ENCODE measurements around the gene NSMF.

Gene NSMF

DNA sequence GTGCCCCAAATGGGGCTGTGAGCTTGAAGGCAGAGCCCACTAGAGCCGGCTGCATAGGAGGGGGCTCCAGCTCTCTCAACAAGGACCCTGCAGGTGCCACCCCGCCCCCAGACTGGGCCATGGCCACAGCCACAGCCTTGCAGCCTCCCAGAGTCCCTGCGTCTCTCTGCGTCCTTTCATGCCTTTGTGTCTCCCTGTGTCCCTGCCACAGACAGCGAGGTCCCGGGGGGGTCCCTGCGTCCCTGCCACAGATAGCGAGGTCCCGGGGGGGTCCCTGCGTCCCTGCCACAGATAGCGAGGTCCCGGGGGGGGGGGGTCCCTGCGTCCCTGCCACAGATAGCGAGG lies 29.6 kb downstream of the NSMF start:
- POLR2A ChIA-PET: interaction anchor here (0.6 kb wide), 1 partner anchor 121 kb away, joined by 4 read pairs; no protein-coding TSS in a partner anchor

DNA sequence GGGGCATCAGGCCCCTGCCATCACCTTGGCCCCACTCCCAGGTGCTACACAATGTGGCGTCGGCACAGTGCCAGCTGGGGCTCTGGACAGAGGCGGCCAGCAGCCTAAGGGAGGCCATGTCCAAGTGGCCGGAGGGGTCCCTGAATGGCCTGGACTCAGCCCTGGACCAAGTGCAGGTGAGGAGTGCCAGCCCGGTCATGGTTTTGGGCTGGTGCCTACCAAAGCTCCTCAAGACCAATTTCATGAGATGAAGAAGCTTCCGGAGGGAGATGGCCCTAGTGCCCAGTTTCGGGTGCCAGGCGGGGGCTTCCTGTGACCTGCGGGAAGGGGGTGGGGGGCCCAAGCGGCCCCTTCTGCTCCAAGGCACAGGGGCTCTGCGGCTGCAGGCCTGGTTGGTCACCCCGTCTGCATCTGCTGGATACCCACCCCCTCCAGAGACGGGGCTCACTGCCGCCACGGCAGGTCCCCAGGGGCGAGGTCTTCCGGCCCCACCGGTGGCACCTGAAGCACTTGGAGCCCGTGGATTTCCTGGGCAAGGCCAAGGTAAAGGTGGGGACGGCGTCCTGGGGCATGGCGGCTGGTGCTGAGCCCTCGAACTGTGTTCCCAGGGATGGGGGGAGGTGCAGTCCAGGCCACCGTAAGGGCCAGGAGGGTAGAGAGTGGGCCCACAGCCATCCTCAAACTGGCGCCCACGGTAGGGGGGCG lies 30.1 kb downstream of the NSMF start:
- Histone ChIP-seq H3K9me3 (ENCODE audit: control insufficient read depth, insufficient read depth, low read depth, low read length) (no peaks in the 10 kb centered on the region), H3K27ac (ENCODE audit: extremely low read depth, low read depth, low read length) (no peak overlapping the region), H3K4me3 (ENCODE audit: low read depth, low read length) (no peak overlapping the region), H3K36me3 (ENCODE audit: control insufficient read depth in 2 of 2, insufficient read depth in 1 of 2, low read length in 2 of 2) (no peaks in the 10 kb centered on the region; a peak in 1 of 3 replicates), H3K4me1 (ENCODE audit: control insufficient read depth, insufficient read depth, low read length) (no peaks in the 10 kb centered on the region)
- ChIA-PET POLR2A (interaction anchor here (0.6 to 0.8 kb wide), 4 partner anchors 12 to 186 kb away, joined by 3 to 5 read pairs (median 4); partner anchors contain the start of gene ENTPD8), CTCF (interaction anchor here (0.6 to 3.4 kb wide), 2 partner anchors 16 to 370 kb away, joined by 3 to 19 read pairs; no protein-coding TSS in a partner anchor)
- TF ChIP-seq ZNF341 (tag by site-specific recombination; IDR thresholded peaks at IDR 0.05; ENCODE audit: low read depth) (0 out of 2 replicates have a peak, but pooled peaks have one; percentile 25), ZBTB8A (tag by site-specific recombination; IDR thresholded peaks at IDR 0.05) (peak; percentile 53; the same call in 1 of the 2 replicates), GLI4 (tag by site-specific recombination; IDR thresholded peaks at IDR 0.05) (no peak), ZNF747 (tag by site-specific recombination; IDR thresholded peaks at IDR 0.05) (no peak), HIC1 (tag by site-specific recombination; IDR thresholded peaks at IDR 0.05) (peak; percentile 67; the same call in 1 of the 2 replicates), ZFHX2 (tag by site-specific recombination; conservative IDR thresholded peaks at IDR 0.05) (0 out of 2 replicates have a peak, but pooled peaks have one; percentile 17)

More for the DNA sequence above, 29.6 kb downstream of the NSMF start:
- Histone ChIP-seq H3K36me3 (ENCODE audit: control insufficient read depth in 2 of 2, insufficient read depth in 1 of 2, low read length in 2 of 2) (no peaks in the 10 kb centered on the region; a peak in 1 of 3 replicates), H3K27ac (ENCODE audit: extremely low read depth, low read depth, low read length) (no peak overlapping the region), H3K4me3 (ENCODE audit: low read depth, low read length) (no peak overlapping the region), H3K4me1 (ENCODE audit: control insufficient read depth, insufficient read depth, low read length) (no peaks in the 10 kb centered on the region), H3K9me3 (ENCODE audit: control insufficient read depth, insufficient read depth, low read depth, low read length) (no peaks in the 10 kb centered on the region)
- CTCF ChIA-PET: interaction anchor here (0.6 to 3.4 kb wide), 3 partner anchors 15 to 371 kb away, joined by 3 to 19 read pairs (median 13); no protein-coding TSS in a partner anchor
- TF ChIP-seq SP7 (tag by site-specific recombination; IDR thresholded peaks at IDR 0.05) (no peak), HIC1 (tag by site-specific recombination; IDR thresholded peaks at IDR 0.05) (0 out of 2 replicates have a peak, but pooled peaks have one; percentile 8)

DNA sequence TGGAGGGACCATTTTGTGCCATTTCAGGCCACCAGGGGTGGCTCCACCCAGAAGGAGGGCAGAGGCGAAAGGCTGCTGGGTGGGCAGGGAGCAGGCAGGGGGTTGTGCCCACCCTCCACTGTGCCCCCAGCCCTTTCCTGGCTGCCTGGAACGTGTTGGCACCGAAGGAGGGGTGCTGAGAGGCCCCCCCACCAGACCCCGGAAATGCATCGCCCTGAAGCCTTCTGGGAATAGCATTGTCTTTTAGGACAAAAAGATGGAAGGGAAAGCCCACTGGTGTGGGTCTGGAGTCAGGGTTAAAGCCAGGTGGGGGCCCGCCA lies 30.9 kb downstream of the NSMF start:
- POLR2A ChIA-PET: interaction anchor here (0.6 to 0.8 kb wide), 2 partner anchors 13 to 117 kb away, joined by 3 read pairs; partner anchors contain the start of gene ENTPD8
- Histone ChIP-seq H3K4me1 (ENCODE audit: control insufficient read depth, insufficient read depth, low read length) (no peaks in the 10 kb centered on the region), H3K4me3 (ENCODE audit: low read depth, low read length) (no peak overlapping the region), H3K9me3 (ENCODE audit: control insufficient read depth, insufficient read depth, low read depth, low read length) (no peaks in the 10 kb centered on the region), H3K36me3 (ENCODE audit: control insufficient read depth in 2 of 2, insufficient read depth in 1 of 2, low read length in 2 of 2) (no peaks in the 10 kb centered on the region; a peak in 1 of 3 replicates), H3K27ac (ENCODE audit: extremely low read depth, low read depth, low read length) (no peak overlapping the region)
- TF ChIP-seq, protein P1, sequence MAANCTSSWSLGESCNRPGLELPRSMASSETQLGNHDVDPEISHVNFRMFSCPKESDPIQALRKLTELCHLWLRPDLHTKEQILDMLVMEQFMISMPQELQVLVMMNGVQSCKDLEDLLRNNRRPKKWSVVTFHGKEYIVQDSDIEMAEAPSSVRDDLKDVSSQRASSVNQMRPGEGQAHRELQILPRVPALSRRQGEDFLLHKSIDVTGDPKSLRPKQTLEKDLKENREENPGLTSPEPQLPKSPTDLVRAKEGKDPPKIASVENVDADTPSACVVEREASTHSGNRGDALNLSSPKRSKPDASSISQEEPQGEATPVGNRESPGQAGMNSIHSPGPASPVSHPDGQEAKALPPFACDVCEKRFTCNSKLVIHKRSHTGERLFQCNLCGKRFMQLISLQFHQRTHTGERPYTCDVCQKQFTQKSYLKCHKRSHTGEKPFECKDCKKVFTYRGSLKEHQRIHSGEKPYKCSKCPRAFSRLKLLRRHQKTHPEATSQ (tag by site-specific recombination; IDR thresholded peaks at IDR 0.05): no peak
- TF ChIP-seq ZNF10 (tag by site-specific recombination; IDR thresholded peaks at IDR 0.05): no peak
- no peak for TF ChIP-seq AEBP2 (tag by site-specific recombination; IDR thresholded peaks at IDR 0.05; ENCODE audit: borderline replicate concordance)
- peak; percentile 63; the same call in 1 of the 2 replicates for TF ChIP-seq HIC1 (tag by site-specific recombination; IDR thresholded peaks at IDR 0.05)
- CTCF ChIA-PET: interaction anchor here (3.4 kb wide), 1 partner anchor 16 kb away, joined by 19 read pairs; no protein-coding TSS in a partner anchor

All from HEK293 (cell line).